A204.1 (cell line): ENCODE data around the gene OSBPL5.

Source experiments
- FAIRE-seq: peaks from 2 replicates; lab custom pipeline; 2012; peaks lifted over from hg19 to GRCh38; lab: Jason Lieb, UNC

The OSBPL5 gene, protein sequence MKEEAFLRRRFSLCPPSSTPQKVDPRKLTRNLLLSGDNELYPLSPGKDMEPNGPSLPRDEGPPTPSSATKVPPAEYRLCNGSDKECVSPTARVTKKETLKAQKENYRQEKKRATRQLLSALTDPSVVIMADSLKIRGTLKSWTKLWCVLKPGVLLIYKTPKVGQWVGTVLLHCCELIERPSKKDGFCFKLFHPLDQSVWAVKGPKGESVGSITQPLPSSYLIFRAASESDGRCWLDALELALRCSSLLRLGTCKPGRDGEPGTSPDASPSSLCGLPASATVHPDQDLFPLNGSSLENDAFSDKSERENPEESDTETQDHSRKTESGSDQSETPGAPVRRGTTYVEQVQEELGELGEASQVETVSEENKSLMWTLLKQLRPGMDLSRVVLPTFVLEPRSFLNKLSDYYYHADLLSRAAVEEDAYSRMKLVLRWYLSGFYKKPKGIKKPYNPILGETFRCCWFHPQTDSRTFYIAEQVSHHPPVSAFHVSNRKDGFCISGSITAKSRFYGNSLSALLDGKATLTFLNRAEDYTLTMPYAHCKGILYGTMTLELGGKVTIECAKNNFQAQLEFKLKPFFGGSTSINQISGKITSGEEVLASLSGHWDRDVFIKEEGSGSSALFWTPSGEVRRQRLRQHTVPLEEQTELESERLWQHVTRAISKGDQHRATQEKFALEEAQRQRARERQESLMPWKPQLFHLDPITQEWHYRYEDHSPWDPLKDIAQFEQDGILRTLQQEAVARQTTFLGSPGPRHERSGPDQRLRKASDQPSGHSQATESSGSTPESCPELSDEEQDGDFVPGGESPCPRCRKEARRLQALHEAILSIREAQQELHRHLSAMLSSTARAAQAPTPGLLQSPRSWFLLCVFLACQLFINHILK

DNA sequence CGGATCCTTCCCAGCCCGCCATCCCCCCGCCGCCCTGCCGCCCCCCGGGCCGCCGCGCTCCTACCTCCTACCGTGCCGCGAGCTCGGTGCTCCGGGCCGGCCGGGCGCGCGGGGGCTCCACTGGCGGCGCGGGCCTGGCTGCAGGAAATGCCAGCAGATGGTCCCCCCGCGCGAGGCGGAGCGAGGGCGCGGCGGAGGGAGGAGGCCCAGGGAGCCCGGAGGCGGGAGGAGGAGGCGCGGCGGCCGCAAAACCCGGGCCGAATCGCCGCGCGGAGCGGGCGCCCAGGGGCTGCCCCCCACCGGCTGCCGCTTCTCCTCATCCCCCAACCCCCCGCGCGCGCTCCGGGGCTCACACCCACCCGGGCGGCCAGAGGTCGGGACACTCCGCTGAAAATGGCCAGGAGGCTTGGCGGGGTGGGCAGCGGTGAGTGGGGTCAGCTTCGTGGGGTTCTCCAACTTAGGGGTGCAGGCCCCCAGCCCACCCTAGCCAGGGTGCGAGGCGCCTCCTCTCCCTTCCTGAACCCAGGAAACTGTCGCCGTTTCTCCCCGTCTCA lies at the start of gene OSBPL5:
OSBPL5 (minus strand) TSS at position 159 of the 554 bp plus-strand sequence. CDS start 36,162 bp downstream, outside the sequence.
- FAIRE-seq = no peak

DNA sequence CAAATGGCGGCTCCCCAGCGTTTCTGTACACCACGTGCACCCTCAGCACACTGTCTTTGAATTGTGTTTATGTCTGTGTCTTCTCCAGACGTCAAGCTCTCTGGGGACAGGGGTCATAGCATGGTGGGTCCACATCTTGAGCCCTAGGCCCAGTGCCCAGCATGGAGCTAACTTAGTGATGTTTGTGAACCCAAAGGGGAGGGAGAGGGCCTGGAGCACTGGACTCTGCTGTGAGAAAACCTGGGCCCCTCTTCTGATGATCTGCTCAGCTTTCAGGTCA lies 49.2 kb upstream of the OSBPL5 start:
- no peak for FAIRE-seq

DNA sequence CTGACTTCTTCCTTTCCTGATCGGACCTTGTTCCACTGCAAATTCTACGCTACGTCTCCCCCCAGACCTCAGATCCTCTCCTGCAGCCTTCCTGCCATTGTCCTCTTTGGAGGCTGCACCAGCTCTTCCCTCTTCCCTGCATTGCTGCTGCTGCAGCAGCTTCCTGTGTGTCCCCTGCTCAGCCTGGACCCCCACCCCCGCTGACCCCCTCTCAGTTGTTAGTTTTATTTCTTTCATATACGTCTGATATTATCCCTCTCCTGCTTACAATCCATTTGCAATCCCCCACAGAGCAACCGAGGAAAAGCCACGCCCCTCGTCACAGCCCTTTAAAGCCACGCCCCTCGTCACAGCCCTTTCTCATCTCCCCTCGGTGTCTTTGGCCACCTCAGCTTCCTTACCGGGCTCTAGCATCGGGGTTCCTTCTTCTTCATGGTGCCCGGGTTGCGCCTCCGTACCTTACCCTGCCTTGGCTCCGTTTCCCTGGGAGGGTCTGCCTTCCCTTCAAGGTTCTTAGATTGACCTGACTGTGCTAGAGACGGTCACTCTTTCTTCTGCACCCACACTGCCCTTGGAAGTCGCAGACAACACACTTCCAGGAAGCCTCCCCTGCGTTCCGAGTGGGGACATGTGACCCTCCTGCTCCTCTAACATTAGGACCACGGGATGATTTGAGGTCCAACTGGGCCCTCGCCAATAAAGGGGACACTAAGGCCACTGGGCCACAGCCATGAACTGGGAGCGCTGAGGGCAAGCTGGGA lies 48.7 kb upstream of the OSBPL5 start:
- no peak for FAIRE-seq

DNA sequence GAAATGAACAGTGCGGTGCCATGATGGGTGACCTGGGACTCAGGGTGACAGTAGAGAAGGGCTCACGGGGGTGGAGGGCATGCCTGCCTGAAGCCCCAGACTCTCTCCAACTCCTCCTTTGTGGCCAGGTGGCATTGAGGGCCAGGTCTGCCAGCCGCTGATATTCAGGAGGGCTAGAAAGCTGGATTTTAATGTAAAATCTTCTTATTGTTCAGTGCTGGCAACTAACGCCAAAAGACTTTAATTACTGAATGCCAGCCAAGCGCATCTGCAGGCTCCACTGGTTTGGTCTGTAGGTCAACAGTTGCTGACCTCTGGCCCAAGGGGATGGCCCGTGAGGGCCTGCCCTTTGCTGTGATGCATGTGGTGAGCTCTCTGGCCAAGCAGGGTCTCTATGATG lies 43.2 kb upstream of the OSBPL5 start:
- no peak for FAIRE-seq

DNA sequence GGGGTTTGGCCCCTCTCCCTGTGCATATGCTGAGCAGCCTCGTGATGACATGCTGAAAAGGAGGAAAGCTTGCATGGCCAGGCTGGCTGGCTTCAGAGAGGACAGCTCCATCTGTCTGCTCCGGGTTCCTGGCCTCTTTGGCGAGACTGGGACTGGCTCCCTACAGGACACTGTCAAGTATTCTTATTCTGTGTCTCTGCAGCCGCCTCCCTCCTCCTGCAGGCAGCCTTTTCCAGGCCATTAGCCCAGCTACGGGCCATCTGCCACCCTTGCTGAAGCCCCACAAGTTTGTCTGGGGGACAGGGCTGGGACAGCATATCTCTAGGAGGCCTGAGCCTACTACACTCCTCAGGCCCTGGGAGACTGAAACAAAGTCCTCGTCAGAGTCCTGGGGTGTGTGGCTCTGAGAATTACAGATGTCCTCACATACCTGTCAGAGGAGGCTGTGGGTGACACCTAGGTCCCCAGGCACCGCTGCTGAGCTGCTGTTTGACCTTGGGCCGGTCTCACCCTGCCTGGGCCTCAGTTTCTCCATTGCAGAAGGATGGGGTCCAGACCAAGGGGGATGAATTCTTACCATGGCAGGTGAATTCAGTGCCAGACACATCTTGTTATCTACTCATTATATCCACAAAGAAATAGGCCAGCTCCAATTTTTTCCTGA lies 42.5 kb upstream of the OSBPL5 start:
- no peak for FAIRE-seq

DNA sequence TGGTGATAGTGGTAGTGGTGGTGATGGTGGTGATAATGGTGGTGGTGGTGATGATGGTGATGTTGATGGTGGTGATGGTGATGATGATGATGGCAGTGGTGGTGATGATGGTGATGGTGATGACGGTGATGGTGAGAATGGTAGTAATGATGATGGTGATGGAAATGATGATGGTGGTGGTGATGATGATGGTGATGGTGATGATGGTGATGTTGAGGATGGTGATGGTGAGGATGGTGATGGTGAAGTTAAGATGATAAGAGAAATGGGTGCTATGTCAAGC lies 41.8 kb upstream of the OSBPL5 start:
- FAIRE-seq = no peak

DNA sequence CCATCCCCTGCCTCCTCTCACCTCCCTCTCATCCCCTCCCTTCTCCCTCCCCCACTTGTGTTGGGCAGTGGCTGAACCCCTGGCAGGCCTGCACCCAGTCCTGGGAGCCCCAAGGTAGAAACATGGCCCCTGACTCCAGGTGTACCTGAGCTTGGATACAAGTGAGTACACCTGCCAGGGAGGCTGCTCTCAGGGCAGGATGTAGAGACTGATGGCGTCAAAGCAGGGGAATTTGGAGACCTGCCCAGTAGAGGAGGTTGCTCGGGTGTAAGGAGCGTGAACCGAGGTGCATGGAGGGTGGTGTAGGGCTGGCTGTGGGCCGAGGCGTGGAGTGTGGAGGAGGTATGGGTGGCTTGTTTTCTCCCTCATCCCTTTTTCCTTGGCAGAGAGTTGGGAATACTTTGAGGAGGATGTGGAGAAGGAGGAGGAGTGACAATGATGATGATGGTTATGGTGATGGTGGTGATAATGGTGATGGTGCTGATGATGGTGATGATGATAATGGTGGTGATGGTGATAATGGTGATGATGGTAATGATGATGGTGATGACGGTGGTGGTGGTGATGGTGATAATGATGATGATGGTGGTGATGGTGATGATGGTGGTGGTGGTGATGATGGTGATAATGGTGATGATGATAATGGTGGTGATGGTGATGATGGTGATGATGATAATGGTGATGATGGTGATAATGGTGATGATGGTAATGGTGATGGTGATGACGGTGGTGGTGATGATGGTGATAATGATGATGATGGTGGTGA lies 41.2 kb upstream of the OSBPL5 start:
- FAIRE-seq = no peak

DNA sequence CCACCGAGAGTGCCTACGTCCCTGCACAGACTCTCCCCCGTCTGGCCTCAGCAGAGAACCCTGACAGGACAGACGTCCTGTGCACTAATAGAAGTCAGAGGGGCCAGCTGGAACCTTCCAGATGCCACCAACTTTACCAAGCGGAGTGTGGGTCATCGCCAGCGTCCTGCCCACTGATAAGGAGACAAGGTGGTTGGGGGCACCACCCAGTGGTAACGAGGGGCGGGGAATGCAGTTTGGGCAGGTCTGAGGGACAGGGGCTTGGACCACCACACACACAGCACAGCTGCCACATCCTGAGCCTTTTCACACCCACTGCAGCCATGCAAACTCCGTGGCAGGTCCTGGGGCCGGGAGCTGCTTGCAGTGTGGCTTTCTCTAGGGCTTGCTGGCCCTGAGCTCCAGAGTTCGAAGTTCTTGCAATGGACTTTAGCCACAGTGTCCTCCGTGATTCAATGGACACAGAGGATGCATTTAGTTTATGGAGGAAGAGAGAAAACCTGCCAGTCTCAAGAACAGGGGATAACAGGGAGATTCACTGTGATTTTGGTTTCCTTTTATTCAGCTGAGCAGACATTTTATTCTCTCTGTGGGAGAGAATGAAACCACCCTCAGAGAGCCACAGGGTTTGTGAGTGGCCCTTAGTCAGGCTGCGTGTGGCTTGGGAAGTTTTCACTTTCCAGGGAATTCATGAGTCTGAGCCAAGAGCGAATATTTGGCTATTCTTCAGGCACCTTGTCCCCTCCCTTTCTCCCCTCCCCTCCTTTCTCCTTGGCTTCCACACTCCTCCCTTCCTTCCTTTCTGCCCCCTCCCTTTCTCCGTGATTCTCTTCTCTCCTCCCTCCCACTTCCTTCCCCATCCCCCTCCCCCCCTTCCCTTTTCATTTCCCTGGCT lies 40.4 kb upstream of the OSBPL5 start:
- no peak for FAIRE-seq

DNA sequence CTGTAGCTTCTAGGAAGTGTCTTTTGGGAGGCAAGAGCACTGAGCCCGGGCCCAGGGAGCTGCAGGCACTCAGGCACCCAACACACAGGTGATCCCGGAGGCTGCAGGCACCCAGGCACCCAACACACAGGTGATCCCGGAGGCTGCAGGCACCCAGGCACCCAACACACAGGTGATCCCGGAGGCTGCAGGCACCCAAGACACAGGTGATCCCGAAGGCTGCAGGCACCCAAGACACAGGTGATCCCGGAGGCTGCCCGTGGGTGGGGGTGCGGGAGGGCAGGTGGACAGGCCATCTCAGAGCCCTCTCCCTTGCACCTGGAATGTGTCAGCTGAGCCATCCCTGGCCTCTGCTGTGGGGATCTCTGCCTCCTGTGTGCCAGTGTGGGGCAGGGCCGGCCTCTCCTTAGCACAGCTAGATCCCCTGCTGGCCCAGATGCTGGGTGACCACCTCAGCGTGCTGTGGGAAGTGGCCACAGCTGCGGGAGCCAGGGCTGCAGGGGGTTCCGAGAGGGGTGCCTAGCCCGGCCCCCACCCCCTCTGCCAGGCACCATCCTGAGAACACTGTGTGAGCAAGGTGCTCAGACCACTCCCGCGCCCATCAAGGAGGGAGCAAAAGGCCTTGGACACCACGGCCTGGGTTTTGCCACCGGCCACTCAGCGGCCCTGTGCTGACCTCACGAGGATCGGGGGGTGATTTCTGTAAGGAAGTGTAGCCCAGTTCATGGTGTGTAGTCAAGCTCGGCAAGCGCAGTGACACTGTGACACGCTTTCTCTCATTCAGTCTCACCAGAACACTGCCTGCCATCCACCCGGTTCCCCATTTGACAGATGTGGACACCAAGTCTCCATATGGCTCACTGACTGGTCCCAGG lies 39.3 kb upstream of the OSBPL5 start:
- FAIRE-seq = no peak

DNA sequence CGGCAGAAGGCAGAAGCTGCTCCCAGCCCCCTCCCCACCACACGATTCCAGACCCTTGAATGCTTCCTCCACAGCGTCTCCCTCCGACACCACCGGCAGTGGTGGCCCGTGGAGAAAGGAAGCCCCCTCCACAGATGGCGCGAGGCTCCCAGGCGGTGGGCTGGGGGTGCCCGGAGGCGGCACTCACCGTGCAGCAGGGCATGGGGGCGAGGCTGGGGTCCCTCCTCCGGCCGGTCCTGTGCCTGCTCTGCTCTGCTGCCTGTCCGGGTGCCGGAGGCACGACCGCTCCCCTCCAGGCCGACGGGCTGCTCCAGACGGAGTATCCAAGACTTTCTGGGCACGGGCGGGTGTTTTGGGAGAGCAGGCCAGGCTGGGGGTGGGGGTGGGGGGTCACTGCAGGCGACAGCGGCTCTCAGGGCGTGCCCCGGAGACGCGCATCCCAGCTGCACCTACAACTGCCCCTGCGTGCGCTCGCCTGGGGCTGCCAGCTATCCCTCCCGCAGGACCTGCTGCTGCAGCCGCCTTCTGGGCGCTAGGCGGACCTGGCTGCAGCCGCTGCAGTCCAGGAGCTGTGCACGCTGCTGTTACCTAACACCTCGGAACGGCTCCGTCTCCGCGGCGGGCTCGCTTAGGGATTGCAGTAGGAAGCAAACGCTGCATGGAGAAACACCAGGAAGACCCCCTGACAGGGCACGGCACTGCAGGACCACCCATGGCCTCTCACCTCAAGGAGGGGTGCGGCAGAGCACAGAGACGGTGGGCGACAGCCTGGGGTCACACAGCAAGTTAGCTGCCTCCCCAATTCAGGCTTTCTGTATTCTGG lies 38.3 kb upstream of the OSBPL5 start:
- no peak for FAIRE-seq

DNA sequence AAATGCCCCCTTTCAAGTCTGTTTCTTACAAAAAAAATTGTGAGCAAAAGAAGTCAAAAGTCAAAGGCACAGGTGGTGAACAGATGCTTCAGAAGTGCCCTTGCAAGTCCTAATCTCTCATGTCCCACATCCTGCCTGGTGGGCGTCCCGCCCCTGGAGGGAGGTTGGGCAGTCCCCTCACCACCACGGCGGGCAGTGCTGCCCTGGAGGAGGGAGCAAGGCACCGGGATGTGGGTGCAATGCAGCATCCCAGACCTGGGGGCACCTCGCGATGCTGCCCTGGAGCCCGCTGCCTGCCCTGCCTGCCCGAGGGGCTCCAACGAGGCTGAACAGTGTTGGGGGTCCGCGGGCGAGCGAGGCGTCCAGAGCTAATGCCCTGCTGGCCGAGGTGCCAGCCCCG lies 37.6 kb upstream of the OSBPL5 start:
- FAIRE-seq = no peak

DNA sequence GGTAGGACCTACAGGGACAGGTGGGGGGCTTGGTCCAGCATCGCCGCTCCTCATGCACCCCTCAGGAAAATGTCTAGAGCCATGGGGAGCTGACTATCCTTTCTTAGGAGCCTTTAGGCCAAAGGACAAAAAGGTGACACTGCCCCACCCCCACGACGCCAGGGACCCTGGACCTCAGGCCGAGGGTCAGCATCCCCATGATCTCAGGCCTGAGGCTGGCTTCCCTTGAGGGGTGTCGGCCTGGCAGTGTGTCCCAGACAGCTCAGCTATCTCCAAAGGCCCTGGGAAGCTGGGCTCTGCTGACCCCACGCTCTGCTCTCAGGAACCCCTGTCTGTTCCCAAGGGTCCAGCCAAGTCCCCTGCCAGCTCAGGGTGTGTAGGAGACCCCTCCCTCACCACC lies 37.2 kb upstream of the OSBPL5 start:
- no peak for FAIRE-seq

DNA sequence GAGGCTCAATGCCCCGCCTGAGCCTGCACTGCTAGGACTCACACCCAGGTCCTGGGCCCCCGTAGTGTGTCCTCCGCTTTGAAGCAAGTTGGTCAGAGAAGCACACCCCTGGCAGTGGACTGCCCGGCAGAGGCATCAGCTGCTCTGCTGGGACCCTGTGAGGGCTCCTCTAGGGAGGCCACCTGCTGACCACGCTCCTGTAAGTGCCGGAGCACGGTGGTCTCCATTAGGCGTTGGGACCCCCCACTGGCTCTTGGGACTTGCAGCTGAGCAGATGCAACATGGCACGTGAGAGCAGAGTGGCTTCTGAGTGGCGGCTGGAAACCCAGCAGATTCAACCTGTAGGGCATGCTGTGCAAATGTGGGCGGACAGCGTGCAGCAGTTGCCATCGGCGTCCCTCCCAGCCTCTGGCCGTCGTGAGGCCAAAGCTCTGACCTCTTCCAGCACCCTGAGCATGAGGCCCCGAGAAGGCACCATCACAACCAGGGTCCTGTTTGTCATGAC lies 36.6 kb upstream of the OSBPL5 start:
- FAIRE-seq = no peak

DNA sequence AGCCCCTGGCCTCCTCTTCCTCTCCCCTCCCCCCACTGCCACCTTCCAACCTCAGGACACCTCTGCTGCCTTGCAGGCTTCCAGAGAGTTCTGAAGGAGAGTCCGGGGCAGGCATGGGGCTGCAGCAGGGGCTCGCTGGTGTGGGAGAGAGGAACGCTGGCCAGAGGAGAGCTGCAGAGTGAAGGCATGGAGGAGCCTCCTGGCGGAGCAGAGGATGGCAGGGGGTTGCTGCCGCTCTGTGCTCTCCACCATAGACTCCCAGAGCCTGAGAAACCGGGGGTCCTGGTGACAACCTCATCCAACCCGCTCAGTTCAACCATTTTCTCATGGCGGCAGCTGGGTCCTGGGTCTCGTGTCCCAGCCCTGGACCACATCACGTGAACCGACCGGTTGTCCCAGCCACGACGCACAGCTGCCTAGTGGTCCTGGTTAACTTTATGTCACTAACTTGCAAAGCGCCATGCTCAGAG lies 36.0 kb upstream of the OSBPL5 start:
- no peak for FAIRE-seq

DNA sequence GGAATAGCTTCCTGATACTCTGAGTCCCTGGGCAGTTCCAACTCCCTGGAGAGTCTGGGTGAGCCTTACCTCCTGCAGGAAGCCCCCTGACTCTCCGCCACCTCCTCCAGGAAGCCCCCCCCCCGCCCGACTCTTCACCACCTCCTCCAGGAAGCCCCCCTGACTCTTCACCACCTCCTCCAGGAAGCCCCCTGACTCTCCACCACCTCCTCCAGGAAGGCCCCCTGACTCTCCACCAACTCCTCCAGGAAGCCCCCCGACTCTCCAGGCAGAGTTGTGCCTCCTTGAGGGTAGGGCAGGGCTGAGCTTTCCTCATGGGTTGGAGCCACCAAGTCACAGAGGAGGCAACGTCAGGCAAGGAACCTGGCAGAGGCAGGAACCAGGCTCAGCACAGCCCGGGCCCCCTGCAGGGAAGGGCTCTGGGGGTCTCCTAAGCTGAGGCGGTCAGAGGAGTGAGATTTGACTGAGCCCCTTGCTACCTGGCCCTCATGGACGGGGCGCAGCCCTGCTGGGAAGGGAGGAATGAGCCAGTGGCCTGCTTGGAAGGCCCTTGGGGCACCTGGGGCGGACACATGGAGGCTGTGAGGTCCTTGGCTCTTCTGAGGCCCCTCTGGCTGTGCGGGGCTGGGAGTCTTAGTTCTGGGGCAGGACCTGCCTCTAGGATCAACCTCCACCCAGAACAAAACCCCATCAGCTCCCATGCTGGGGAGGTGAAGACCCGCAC lies 35.4 kb upstream of the OSBPL5 start:
- FAIRE-seq = no peak

DNA sequence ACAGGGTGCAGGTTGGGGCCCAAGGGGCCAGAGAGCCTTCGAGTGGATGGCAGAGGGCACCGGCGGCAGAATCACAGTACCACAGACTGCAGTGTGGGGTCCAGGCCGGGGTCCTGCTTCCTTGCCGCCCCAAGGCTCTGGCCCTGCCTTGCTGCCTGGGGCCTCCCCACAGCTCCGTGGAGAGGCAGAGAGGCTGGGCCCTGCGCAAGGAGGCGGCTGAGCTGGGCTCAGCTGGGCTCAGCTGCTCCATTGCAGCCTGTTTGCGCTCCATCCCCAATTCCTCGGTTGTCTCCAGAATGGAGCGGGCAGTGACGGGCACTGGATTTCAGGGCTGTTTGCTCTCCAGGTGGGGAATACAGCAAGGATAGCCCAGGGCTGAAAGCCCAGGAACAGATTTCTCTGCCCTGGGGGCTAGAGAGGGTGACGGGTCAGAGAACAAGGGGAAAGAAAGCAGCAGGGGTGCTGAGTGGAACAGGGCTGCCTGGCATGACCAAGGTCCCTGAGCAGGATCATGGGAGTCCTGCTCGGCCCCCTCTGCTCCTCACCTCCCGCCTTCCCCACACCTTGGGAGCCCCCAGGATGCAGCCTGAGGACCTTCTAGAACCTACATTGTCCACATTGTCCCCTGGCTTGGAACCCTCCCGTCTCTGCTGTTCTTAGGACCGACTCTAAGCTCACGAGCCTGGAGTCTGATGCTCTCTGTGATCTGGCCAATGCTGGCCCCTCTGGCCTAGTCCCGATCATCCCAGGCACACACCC lies 34.6 kb upstream of the OSBPL5 start:
- FAIRE-seq = no peak

DNA sequence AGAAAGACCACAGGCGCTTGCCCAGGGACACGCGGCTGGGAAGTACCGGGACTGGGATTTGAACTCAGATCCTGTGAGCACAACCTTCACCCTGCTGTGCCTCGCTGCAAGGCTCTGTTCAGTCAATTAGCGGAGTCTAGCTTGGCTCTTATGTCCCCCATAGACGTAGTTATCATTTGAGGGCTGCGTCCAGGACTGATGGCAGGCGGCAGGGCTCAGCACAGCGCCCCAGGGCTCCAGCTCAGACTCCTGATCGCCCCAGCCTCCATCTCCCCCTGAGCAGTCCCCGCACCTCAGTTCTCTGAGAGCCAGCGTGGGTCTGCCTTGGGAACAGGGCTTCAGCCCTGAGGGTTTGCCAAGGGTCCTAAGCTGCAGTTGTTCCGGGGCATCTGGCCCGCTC lies 33.7 kb upstream of the OSBPL5 start:
- FAIRE-seq = no peak
